K562 (cell line): Measurements from ENCODE around the gene COX7B. TPM values are rescaled to one million over a fixed set of nuclear protein-coding genes. Genes with fewer than 3 reads are reported as not detected.

ENCODE experiments used
- ARID1B ChIP-seq: fragments of 450-650 bp; IDR thresholded peaks from 2 replicates; pipeline ENCODE4 v1.6.1; 2016; ENCODE audit warnings: antibody characterized with exemption, mild to moderate bottlenecking, inconsistent platforms
- ATF2 ChIP-seq: sonication (generic); formaldehyde crosslinking; IDR thresholded peaks from 2 replicates; pipeline ENCODE4 v1.8.1; 2022; ENCODE audit warnings: missing genetic modification reagents
- C11orf30 ChIP-seq: fragments of 450-650 bp; IDR thresholded peaks from 2 replicates; pipeline ENCODE4 v1.6.1; 2016; ENCODE audit warnings: low read depth, mild to moderate bottlenecking
- CAMTA2 ChIP-seq: fragments of 250-450 bp; sonication (Bioruptor Pico); conservative IDR thresholded peaks from 2 replicates; pipeline ENCODE4 v1.5.1; 2022
- CBX1 ChIP-seq: sonication (generic); IDR thresholded peaks from 2 replicates; pipeline ENCODE4 v1.6.1; 2016; ENCODE audit warnings: antibody characterized with exemption, low read depth, mild to moderate bottlenecking
- CBX3 ChIP-seq, 2 experiments: IDR thresholded peaks; 1 replicate in 1 of 2; 2 replicates in 1 of 2; pipeline ENCODE4 v1.6.1; 2012; ENCODE audit warnings: inconsistent platforms in 2 of 2, low read length in 2 of 2, borderline replicate concordance in 1 of 2, control low read depth in 1 of 2
- CEBPB ChIP-seq: fragments of 450-650 bp; IDR thresholded peaks from 2 replicates; pipeline ENCODE4 v1.6.1; 2016; ENCODE audit warnings: missing genetic modification characterization, missing compliant biosample characterization
- E2F1 ChIP-seq: sonication (generic); formaldehyde crosslinking; IDR thresholded peaks from 2 replicates; pipeline ENCODE4 v1.8.1; 2023; ENCODE audit warnings: mild to moderate bottlenecking, missing genetic modification reagents, moderate library complexity
- ETV6 ChIP-seq, 3 experiments: fragments of 150-350 bp in 1 of 3; sonication (generic) in 1 of 3; formaldehyde crosslinking in 1 of 3; IDR thresholded peaks; 2 replicates each; pipeline versions ENCODE4 v1.6.1 to v1.8.0; 2014 to 2022; ENCODE audit warnings: borderline replicate concordance in 2 of 3, low read depth in 2 of 3, antibody characterized with exemption in 1 of 3, low read length in 1 of 3, mild to moderate bottlenecking in 1 of 3, missing genetic modification reagents in 1 of 3
- GTF2E2 ChIP-seq: fragments of 200-800 bp; sonication (Bioruptor generic); IDR thresholded peaks from 2 replicates; pipeline ENCODE4 v1.6.1; 2016; ENCODE audit warnings: missing genetic modification characterization, missing compliant biosample characterization
- HDAC3 ChIP-seq: fragments of 450-650 bp; IDR thresholded peaks from 2 replicates; pipeline ENCODE4 v1.6.1; 2018; ENCODE audit warnings: borderline replicate concordance, mild to moderate bottlenecking, moderate library complexity; ENCODE audit not compliant: partially characterized antibody
- KDM1A ChIP-seq, 2 experiments: fragments of 450-650 bp; IDR thresholded peaks; 2 replicates each; pipeline ENCODE4 v1.6.1; 2016; ENCODE audit warnings: mild to moderate bottlenecking in 2 of 2
- MCM7 ChIP-seq, 2 experiments: fragments of 450-650 bp; IDR thresholded peaks; 2 replicates each; pipeline ENCODE4 v1.6.1; 2016 to 2018
- MEF2D ChIP-seq: conservative IDR thresholded peaks from 2 replicates; pipeline ENCODE4 v1.6.1; 2016; ENCODE audit warnings: low read depth, missing genetic modification characterization, missing compliant biosample characterization
- NR1H2 ChIP-seq: sonication (generic); formaldehyde crosslinking; IDR thresholded peaks from 2 replicates; pipeline ENCODE4 v1.4.0; 2020; ENCODE audit warnings: mild to moderate bottlenecking, missing genetic modification reagents
- RHOXF2B ChIP-seq: fragments of 250-450 bp; sonication (Bioruptor Pico); conservative IDR thresholded peaks from 2 replicates; pipeline ENCODE4 v1.5.1; 2021
- STAT5A ChIP-seq: IDR thresholded peaks from 2 replicates; pipeline ENCODE4 v1.6.1; 2012; ENCODE audit warnings: low read length, inconsistent platforms, borderline replicate concordance
- TBP ChIP-seq: optimal IDR thresholded peaks from 2 replicates; pipeline ENCODE3; 2011; ENCODE audit warnings: low read depth, low read length, improper control_type of control experiment
- ZKSCAN3 ChIP-seq: fragments of 250-450 bp; sonication (Bioruptor Pico); IDR thresholded peaks from 2 replicates; pipeline ENCODE4 v1.4.0; 2020
- ZKSCAN8 ChIP-seq: fragments of 200-800 bp; sonication (Bioruptor generic); IDR thresholded peaks from 2 replicates; pipeline ENCODE4 v1.6.1; 2016; ENCODE audit warnings: missing genetic modification characterization, missing compliant biosample characterization
- ZNF217 ChIP-seq: sonication (generic); formaldehyde crosslinking; IDR thresholded peaks from 2 replicates; pipeline ENCODE4 v1.8.0; 2022; ENCODE audit warnings: mild to moderate bottlenecking, missing genetic modification reagents
- ZNF586 ChIP-seq: fragments of 450-650 bp; formaldehyde crosslinking; conservative IDR thresholded peaks from 2 replicates; pipeline ENCODE4 v1.4.0; 2020; ENCODE audit warnings: mild to moderate bottlenecking, moderate library complexity
- polyA plus RNA-seq, 8 experiments: library from polyadenylated mRNA; depleted of rRNA in 4 of 8; stranded (reverse) in 5 of 8; unstranded in 3 of 8; fragments of >200 nt; fragmentation: Nextera tagmentation in 2 of 8; fragmentation: Illumina TruSeq in 1 of 8; extraction: Ambion mirVana in 2 of 8; extraction: Trizol in 1 of 8; gene quantifications; 2 replicates each; pipeline versions ENCODE4 v1.2.1 to v1.2.3, GENCODE V29; 2011 to 2014; ENCODE audit warnings: inconsistent platforms in 1 of 8, missing spikeins in 1 of 8
- total RNA-seq, 7 experiments: library from RNA; depleted of rRNA in 6 of 7; stranded (reverse); fragments of >200 nt in 6 of 7; fragmentation: Illumina TruSeq in 2 of 7; extraction: Trizol in 2 of 7; gene quantifications; 2 replicates each; pipeline versions ENCODE4 v1.2.1 to v1.2.3, GENCODE V29; 2011 to 2021; ENCODE audit warnings: low replicate concordance in 1 of 7
- TF ChIP-seq, protein P1 (sequence below): fragments of 250-450 bp; sonication (Bioruptor Pico); IDR thresholded peaks from 2 replicates; pipeline ENCODE4 v1.8.0; 2022; ENCODE audit warnings: inconsistent platforms
- TF ChIP-seq, protein P2 (sequence below), 3 experiments: fragments of 200-800 bp in 1 of 3; sonication (Bioruptor generic) in 1 of 3; sonication (generic) in 1 of 3; formaldehyde crosslinking in 1 of 3; IDR thresholded peaks; 2 replicates each; pipeline versions ENCODE4 v1.6.1 to v1.8.0; 2016 to 2022; ENCODE audit warnings: mild to moderate bottlenecking in 2 of 3, missing compliant biosample characterization in 2 of 3, missing genetic modification characterization in 2 of 3, missing genetic modification reagents in 1 of 3

COX7B gene
- total and polyA plus RNA-seq, 9 of the 15 experiments (the other 6 are each of a cell fraction or from before 2014, with no cell fraction given): 549 to 2,891 (median 1,307) TPM

- TF ChIP-seq KDM1A (IDR thresholded peaks at IDR 0.05) (no peak), STAT5A (0 out of 2 replicates have a peak, but pooled peaks have one; percentile 8), ZKSCAN3 (no peak), ETV6 (IDR thresholded peaks at IDR 0.05; ENCODE audit: borderline replicate concordance in 1 of 2, low read depth in 2 of 2, low read length in 1 of 2) (no peak), ETV6 (CRISPR knock-in tag; IDR thresholded peaks at IDR 0.05; ENCODE audit: borderline replicate concordance) (no peak), CAMTA2 (CRISPR knock-in tag) (no peak), E2F1 (CRISPR knock-in tag) (no peak), HDAC3 (peak; percentile 68), ARID1B (no peak), C11orf30 (peak; percentile 36), NR1H2 (CRISPR knock-in tag) (no peak), GTF2E2 (peak; percentile 39; the same call in 1 of the 2 replicates), CEBPB (tag) (no peak), ZNF586 (no peak), ATF2 (CRISPR knock-in tag) (no peak), ZKSCAN8 (0 out of 2 replicates have a peak, but pooled peaks have one; percentile 34), ZNF217 (CRISPR knock-in tag) (no peak), MEF2D (tag) (no peak), TBP (peak; percentile 87), CBX1 (no peak), CBX3 (IDR thresholded peaks at IDR 0.05; ENCODE audit: borderline replicate concordance in 1 of 2, low read length in 2 of 2) (peak in 1 of 2 experiments; percentile 72; a peak in 2 of 3 replicates), RHOXF2B (CRISPR knock-in tag) (no peak), MCM7 (IDR thresholded peaks at IDR 0.05) (no peak)
- TF ChIP-seq, protein P1, sequence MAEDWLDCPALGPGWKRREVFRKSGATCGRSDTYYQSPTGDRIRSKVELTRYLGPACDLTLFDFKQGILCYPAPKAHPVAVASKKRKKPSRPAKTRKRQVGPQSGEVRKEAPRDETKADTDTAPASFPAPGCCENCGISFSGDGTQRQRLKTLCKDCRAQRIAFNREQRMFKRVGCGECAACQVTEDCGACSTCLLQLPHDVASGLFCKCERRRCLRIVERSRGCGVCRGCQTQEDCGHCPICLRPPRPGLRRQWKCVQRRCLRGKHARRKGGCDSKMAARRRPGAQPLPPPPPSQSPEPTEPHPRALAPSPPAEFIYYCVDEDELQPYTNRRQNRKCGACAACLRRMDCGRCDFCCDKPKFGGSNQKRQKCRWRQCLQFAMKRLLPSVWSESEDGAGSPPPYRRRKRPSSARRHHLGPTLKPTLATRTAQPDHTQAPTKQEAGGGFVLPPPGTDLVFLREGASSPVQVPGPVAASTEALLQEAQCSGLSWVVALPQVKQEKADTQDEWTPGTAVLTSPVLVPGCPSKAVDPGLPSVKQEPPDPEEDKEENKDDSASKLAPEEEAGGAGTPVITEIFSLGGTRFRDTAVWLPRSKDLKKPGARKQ: no peak
- TF ChIP-seq, protein P2, sequence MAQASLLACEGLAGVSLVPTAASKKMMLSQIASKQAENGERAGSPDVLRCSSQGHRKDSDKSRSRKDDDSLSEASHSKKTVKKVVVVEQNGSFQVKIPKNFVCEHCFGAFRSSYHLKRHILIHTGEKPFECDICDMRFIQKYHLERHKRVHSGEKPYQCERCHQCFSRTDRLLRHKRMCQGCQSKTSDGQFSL (CRISPR knock-in tag; IDR thresholded peaks at IDR 0.05): no peak
- TF ChIP-seq, protein P2 (tag; IDR thresholded peaks at IDR 0.05): no peak
Measured at GRCh38 chrX:77899081-77899828, at the start of gene COX7B (continued).
